Measurements from ENCODE around the gene BTAF1. TPM values are rescaled to one million over a fixed set of nuclear protein-coding genes. Genes with fewer than 3 reads are reported as not detected.

BTAF1 gene
- total RNA-seq, 1 experiment from 2014 or later: 45.2 TPM

DNA sequence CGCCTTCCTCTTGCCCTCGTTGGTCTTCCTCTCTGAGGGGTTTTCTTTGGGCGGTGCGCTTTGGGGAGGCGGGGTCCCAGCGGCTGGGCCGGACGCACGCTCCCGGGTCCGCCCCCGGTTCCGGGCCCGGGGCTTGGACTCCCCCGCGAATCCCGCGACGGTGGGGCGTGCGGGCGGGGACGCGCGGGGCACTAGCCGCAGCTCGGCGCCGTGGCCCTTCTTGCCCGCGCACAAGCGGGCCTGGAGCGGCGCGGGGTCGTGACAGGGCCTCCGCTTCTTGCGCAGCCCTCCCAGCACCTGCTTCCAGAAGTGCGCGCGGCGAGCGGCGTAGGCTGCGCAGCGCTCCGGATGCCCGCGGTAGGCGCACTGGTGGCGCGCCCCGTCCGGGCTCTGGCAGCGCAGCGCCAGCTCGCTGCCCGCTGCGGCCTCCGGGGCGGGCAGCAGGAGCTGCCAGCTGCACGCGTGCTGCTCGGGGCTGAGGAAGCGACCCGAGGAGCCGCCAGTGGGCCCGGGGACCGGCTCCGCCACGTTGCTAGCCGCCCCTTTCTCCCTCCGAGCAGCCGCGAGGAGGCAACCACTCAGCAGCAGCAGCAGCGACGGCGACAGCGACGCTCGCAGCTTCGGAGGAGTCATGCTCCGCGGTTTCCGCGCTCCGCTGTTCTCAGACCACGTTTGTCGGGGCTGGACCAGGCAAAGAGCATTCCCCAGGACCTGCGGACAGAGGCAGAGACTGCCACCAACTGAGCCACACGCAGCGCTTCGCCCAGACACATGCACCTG lies 15.0 kb upstream of the BTAF1 start:
- Histone ChIP-seq H2AFZ (ENCODE audit: low read length) (no peak overlapping the region), H3K27me3 (ENCODE audit: insufficient read depth, low read length) (no peaks in the 10 kb centered on the region), H3K79me2 (ENCODE audit: insufficient read depth, low read length) (peaks cover 4% of the 10 kb centered on the region; the same call in 1 of the 2 replicates), H3K4me2 (ENCODE audit: insufficient read depth, insufficient read length, low read length) (peak overlapping the region; percentile 87), H3K9ac (ENCODE audit: extremely low read depth, insufficient read length, low read length) (peak overlapping the region; percentile 71), H4K91ac (ENCODE audit: insufficient read length, low read depth, low read length) (no peak overlapping the region), H2BK120ac (ENCODE audit: low read depth, low read length, poor library complexity, severe bottlenecking) (no peak overlapping the region), H4K20me1 (ENCODE audit: control insufficient read depth, insufficient read depth, insufficient read length) (no peaks in the 10 kb centered on the region), H3K23me2 (ENCODE audit: insufficient read length, low read depth, low read length, poor library complexity, severe bottlenecking) (peaks cover 14% of the 10 kb centered on the region), H3K4me1 (ENCODE audit: insufficient read depth, low read length) (no peaks in the 10 kb centered on the region), H2AK5ac (ENCODE audit: insufficient read length, low read length) (no peak overlapping the region), H3T11ph (ENCODE audit: low read length) (no peak overlapping the region), H3K23ac (ENCODE audit: insufficient read length, low read depth, low read length) (no peak overlapping the region), H4K8ac (replicated peaks; ENCODE audit: insufficient read length, low read depth, low read length) (no peak overlapping the region), H3K27ac (ENCODE audit: insufficient read length, low read depth, low read length) (no peak overlapping the region), H3K14ac (ENCODE audit: insufficient read depth, low read length) (peak overlapping the region; percentile 86), H2BK5ac (ENCODE audit: insufficient read length, low read length) (no peak overlapping the region), H3K18ac (ENCODE audit: insufficient read length, low read depth, low read length) (peak overlapping the region; percentile 2), H3K9me3 (ENCODE audit: control insufficient read depth, low read depth, low read length) (no peaks in the 10 kb centered on the region), H2BK15ac (ENCODE audit: low read depth, low read length) (no peak overlapping the region), H2BK20ac (ENCODE audit: low read depth, low read length, poor library complexity, severe bottlenecking) (no peak overlapping the region), H3K56ac (ENCODE audit: insufficient read length, low read depth, low read length) (no peak overlapping the region), H4K5ac (ENCODE audit: insufficient read length, low read depth, low read length) (no peak overlapping the region), H3K79me1 (ENCODE audit: insufficient read depth, low read depth, low read length, poor library complexity, severe bottlenecking) (no peaks in the 10 kb centered on the region), H3K4ac (ENCODE audit: low read depth, low read length) (no peak overlapping the region), H2BK12ac (ENCODE audit: insufficient read length, low read depth, low read length) (no peak overlapping the region)
- Mint-ChIP-seq H3K36me3 (ENCODE audit: insufficient read depth in 1 of 3, low read depth in 3 of 3) (peaks cover 21 to 35% (median 28%) of the 10 kb centered on the region in 3 experiments), H3K9me3 (peaks cover 2 to 8% of the 10 kb centered on the region in 2 experiments; a peak in 2 of 5 replicates), H3K4me1 (peaks cover 24 to 35% of the 10 kb centered on the region in 2 experiments), H3K27ac (peak overlapping the region; percentile 78 to 96 (median 95)), H3K27me3 (ENCODE audit: low read depth) (no peaks in the 10 kb centered on the region), H3K4me3 (peak overlapping the region; percentile 88 to 91)
- WGBS (ENCODE audit: extremely low coverage, insufficient read length, low lambda C conversion rate): no CpG with 5 or more reads among the region's 93 CpGs
- peak; percentile 82 for DNase-seq
- TF ChIP-seq, protein P1, sequence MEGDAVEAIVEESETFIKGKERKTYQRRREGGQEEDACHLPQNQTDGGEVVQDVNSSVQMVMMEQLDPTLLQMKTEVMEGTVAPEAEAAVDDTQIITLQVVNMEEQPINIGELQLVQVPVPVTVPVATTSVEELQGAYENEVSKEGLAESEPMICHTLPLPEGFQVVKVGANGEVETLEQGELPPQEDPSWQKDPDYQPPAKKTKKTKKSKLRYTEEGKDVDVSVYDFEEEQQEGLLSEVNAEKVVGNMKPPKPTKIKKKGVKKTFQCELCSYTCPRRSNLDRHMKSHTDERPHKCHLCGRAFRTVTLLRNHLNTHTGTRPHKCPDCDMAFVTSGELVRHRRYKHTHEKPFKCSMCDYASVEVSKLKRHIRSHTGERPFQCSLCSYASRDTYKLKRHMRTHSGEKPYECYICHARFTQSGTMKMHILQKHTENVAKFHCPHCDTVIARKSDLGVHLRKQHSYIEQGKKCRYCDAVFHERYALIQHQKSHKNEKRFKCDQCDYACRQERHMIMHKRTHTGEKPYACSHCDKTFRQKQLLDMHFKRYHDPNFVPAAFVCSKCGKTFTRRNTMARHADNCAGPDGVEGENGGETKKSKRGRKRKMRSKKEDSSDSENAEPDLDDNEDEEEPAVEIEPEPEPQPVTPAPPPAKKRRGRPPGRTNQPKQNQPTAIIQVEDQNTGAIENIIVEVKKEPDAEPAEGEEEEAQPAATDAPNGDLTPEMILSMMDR (conservative IDR thresholded peaks at IDR 0.05): peak; percentile 56
